22Rv1 (cell line): ENCODE measurements around the gene DNAJC9.
"Not testable (repeated sequence)": the region's sequence is repeated elsewhere in the genome, so short reads cannot be mapped to it uniquely, and the experiment has no call there.

Source experiments
- H3K27ac ChIP-seq: fragments of 450-650 bp; 2 replicates; pipeline ENCODE4 v1.5.1; 2017
- CTCF ChIP-seq: fragments of 450-650 bp; IDR thresholded peaks from 2 replicates; pipeline ENCODE4 v1.5.1; 2017; ENCODE audit warnings: mild to moderate bottlenecking
- ZFX ChIP-seq: fragments of 450-650 bp; IDR thresholded peaks from 2 replicates; pipeline ENCODE4 v1.6.1; 2017; ENCODE audit warnings: antibody characterized with exemption, borderline replicate concordance

DNAJC9 gene

GRCh38 chr10:73262880-73263555, 16.0 kb upstream of the DNAJC9 start:
- no peak overlapping the region for H3K27ac ChIP-seq
- TF ChIP-seq CTCF (no peak), ZFX (no peak)

- TF ChIP-seq CTCF, result no peak
- H3K27ac ChIP-seq, result no peak overlapping the region
Observed at GRCh38 chr10:73262105-73262730, 15.2 kb upstream of the DNAJC9 start.

GRCh38 chr10:73261362-73261995, 14.4 kb upstream of the DNAJC9 start:
- H3K27ac ChIP-seq, result no peak overlapping the region

GRCh38 chr10:73258612-73259011, 11.6 kb upstream of the DNAJC9 start:
- not testable (repeated sequence) for H3K27ac ChIP-seq

More at GRCh38 chr10:73261362-73261995, 14.4 kb upstream of the DNAJC9 start:
- TF ChIP-seq CTCF (no peak), ZFX (no peak)

GRCh38 chr10:73253225-73253555, 6.1 kb upstream of the DNAJC9 start:
- no peak for TF ChIP-seq ZFX
- peak; percentile 10; the same call in 1 of the 2 replicates for TF ChIP-seq CTCF
- peak overlapping the region; percentile 96 for H3K27ac ChIP-seq

GRCh38 chr10:73252445-73253224, 5.6 kb upstream of the DNAJC9 start, which contains the start of gene MRPS16:
TSS of gene MRPS16 (minus strand) at chr10:73252644. CDS start at chr10:73252482, 162 bp downstream.
- H3K27ac ChIP-seq, result peak within 1 kb of the TSS; percentile 96
- TF ChIP-seq CTCF (0 out of 2 replicates have a peak, but pooled peaks have one; percentile 3), ZFX (no peak)

GRCh38 chr10:73251683-73252444, 4.8 kb upstream of the DNAJC9 start:
- H3K27ac ChIP-seq, result peak overlapping the region; percentile 96
- TF ChIP-seq ZFX (no peak), CTCF (no peak)
